Activated naive CD8-positive, alpha-beta T cell treated with anti-CD3 and anti-CD28 coated beads, Interleukin-2, amount 50 U/mL, for 16 hours (primary cell): ENCODE results near the gene NLGN1.

Experiments
- DNase-seq: peaks from one replicate; pipeline ENCODE4 v3.0.0-alpha.2; 2020; ENCODE audit warnings: low read depth, low spot score

NLGN1 gene

GRCh38 chr3:173838644-173839043 is 441.1 kb downstream of the NLGN1 start:
- DNase-seq = no peak

- DNase-seq = no peak
Observed at GRCh38 chr3:173839859-173840258, 442.3 kb downstream of the NLGN1 start.

GRCh38 chr3:173841334-173841733 is 443.8 kb downstream of the NLGN1 start:
- DNase-seq = no peak

GRCh38 chr3:173843060-173843459 is 445.5 kb downstream of the NLGN1 start:
- DNase-seq = no peak

- no peak for DNase-seq
Observed at GRCh38 chr3:173846584-173846983, 449.0 kb downstream of the NLGN1 start.

- DNase-seq = no peak
Observed at GRCh38 chr3:173849489-173849888, 451.9 kb downstream of the NLGN1 start.

GRCh38 chr3:173857154-173857553 is 459.6 kb downstream of the NLGN1 start:
- no peak for DNase-seq

- no peak for DNase-seq
Observed at GRCh38 chr3:173862701-173863100, 465.2 kb downstream of the NLGN1 start.

GRCh38 chr3:173863551-173863950 is 466.0 kb downstream of the NLGN1 start:
- no peak for DNase-seq

- no peak for DNase-seq
Observed at GRCh38 chr3:173865900-173866498, 468.5 kb downstream of the NLGN1 start.

- DNase-seq = no peak
Observed at GRCh38 chr3:173869766-173870165, 472.2 kb downstream of the NLGN1 start.

- DNase-seq = no peak
Observed at GRCh38 chr3:173870976-173871375, 473.4 kb downstream of the NLGN1 start.

GRCh38 chr3:173875790-173876189 is 478.2 kb downstream of the NLGN1 start:
- no peak for DNase-seq

GRCh38 chr3:173876476-173876875 is 478.9 kb downstream of the NLGN1 start:
- DNase-seq = no peak

- DNase-seq = no peak
Observed at GRCh38 chr3:173887888-173888287, 490.3 kb downstream of the NLGN1 start.

- no peak for DNase-seq
Observed at GRCh38 chr3:173889596-173889995, 492.1 kb downstream of the NLGN1 start.

- DNase-seq = no peak
Observed at GRCh38 chr3:173890091-173890490, 492.5 kb downstream of the NLGN1 start.

GRCh38 chr3:173891272-173892100 is 493.9 kb downstream of the NLGN1 start:
- DNase-seq = no peak

- DNase-seq = no peak
Observed at GRCh38 chr3:173892547-173892946, 495.0 kb downstream of the NLGN1 start.

- no peak for DNase-seq
Observed at GRCh38 chr3:173893066-173893465, 495.5 kb downstream of the NLGN1 start.

- DNase-seq = no peak
Observed at GRCh38 chr3:173893835-173894234, 496.3 kb downstream of the NLGN1 start.

- no peak for DNase-seq
Observed at GRCh38 chr3:173897631-173898030, 500.1 kb downstream of the NLGN1 start.

- DNase-seq = no peak
Observed at GRCh38 chr3:173901649-173902048, 504.1 kb downstream of the NLGN1 start.
